CMK (cell line): ENCODE results near the gene TRNT1.

Experiments used
- DNase-seq: peaks from one replicate; pipeline ENCODE4 v3.0.0-alpha.2; 2010; ENCODE audit warnings: low read depth

Gene TRNT1

GRCh38 chr3:3178498-3179328, 52.0 kb downstream of the TRNT1 start:
- DNase-seq: no peak

- DNase-seq: peak; percentile 67
These were observed 52.8 kb downstream of the TRNT1 start, which contains the start of gene CRBN for GRCh38 chr3:3179407-3180094. CRBN (minus strand) TSS chr3:3179691; CDS start chr3:3179687, 4 bp downstream.

- DNase-seq: no peak
These were observed 53.7 kb downstream of the TRNT1 start for GRCh38 chr3:3180456-3180855.

GRCh38 chr3:3184876-3185275, 58.1 kb downstream of the TRNT1 start:
- no peak for DNase-seq

- no peak for DNase-seq
These were observed 62.5 kb downstream of the TRNT1 start for GRCh38 chr3:3189102-3189727.

- no peak for DNase-seq
These were observed 63.2 kb downstream of the TRNT1 start for GRCh38 chr3:3189961-3190360.

- peak; percentile 86 for DNase-seq
These were observed 65.0 kb downstream of the TRNT1 start for GRCh38 chr3:3191675-3192285.

GRCh38 chr3:3192286-3192675, 65.5 kb downstream of the TRNT1 start:
- no peak for DNase-seq

- no peak for DNase-seq
These were observed 68.1 kb downstream of the TRNT1 start for GRCh38 chr3:3194861-3195260.

- DNase-seq: no peak
These were observed 69.6 kb downstream of the TRNT1 start for GRCh38 chr3:3196148-3196861.
